ENCODE measurements around the gene SLC10A3.

Gene SLC10A3

GRCh38 chrX:154444755-154445246 is 45.6 kb downstream of the SLC10A3 start:
- Histone ChIP-seq H3K4me3 (ENCODE audit: low read depth, low read length, poor library complexity, severe bottlenecking) (peak overlapping the region; percentile 60), H3K9me3 (ENCODE audit: low read length) (no peaks in the 10 kb centered on the region), H3K27ac (ENCODE audit: low read depth, low read length, poor library complexity, severe bottlenecking) (no peak overlapping the region), H3K4me2 (ENCODE audit: low read length) (peak overlapping the region; percentile 52), H3K36me3 (ENCODE audit: insufficient read depth, low read length) (peaks cover 20% of the 10 kb centered on the region), H3F3A (ENCODE audit: insufficient read depth, low read length) (no peaks in the 10 kb centered on the region), H3K27me3 (ENCODE audit: insufficient read depth, low read length) (no peaks in the 10 kb centered on the region), H4K20me1 (ENCODE audit: insufficient read depth, low read length) (no peaks in the 10 kb centered on the region), H3K79me2 (ENCODE audit: insufficient read depth, low read length) (no peaks in the 10 kb centered on the region), H3K9ac (ENCODE audit: low read length) (peak overlapping the region; percentile 60), H2AFZ (ENCODE audit: low read length) (no peak overlapping the region), H3K4me1 (ENCODE audit: insufficient read depth, low read length, severe bottlenecking) (peaks cover 20% of the 10 kb centered on the region), H3K9me2 (ENCODE audit: low read depth, low read length) (no peaks in the 10 kb centered on the region)
- no peak for TF ChIP-seq EZH2 (IDR thresholded peaks at IDR 0.05; ENCODE audit: borderline replicate concordance, low read length)
- TF ChIP-seq CTCF (IDR thresholded peaks at IDR 0.05; ENCODE audit: low read length) = no peak

- H3K9ac ChIP-seq (ENCODE audit: low read length) = peak within 1 kb of the TSS; percentile 60
- peak within 1 kb of the TSS; percentile 60 for H3K4me3 ChIP-seq (ENCODE audit: low read depth, low read length, poor library complexity, severe bottlenecking)
- H3K4me1 ChIP-seq (ENCODE audit: insufficient read depth, low read length, severe bottlenecking) = peaks cover 20% of the 10 kb centered on the region
- no peaks in the 10 kb centered on the region for H4K20me1 ChIP-seq (ENCODE audit: insufficient read depth, low read length)
- no peak within 1 kb of the TSS for H2AFZ ChIP-seq (ENCODE audit: low read length)
- no peak for TF ChIP-seq EZH2 (IDR thresholded peaks at IDR 0.05; ENCODE audit: borderline replicate concordance, low read length)
- no peak for TF ChIP-seq CTCF (IDR thresholded peaks at IDR 0.05; ENCODE audit: low read length)
- H3K79me2 ChIP-seq (ENCODE audit: insufficient read depth, low read length) = no peaks in the 10 kb centered on the region
- peak within 1 kb of the TSS; percentile 55 for H3K4me2 ChIP-seq (ENCODE audit: low read length)
- H3K36me3 ChIP-seq (ENCODE audit: insufficient read depth, low read length) = peaks cover 22% of the 10 kb centered on the region
- no peaks in the 10 kb centered on the region for H3K9me2 ChIP-seq (ENCODE audit: low read depth, low read length)
- H3K27ac ChIP-seq (ENCODE audit: low read depth, low read length, poor library complexity, severe bottlenecking) = no peak within 1 kb of the TSS
- H3K27me3 ChIP-seq (ENCODE audit: insufficient read depth, low read length) = no peaks in the 10 kb centered on the region
- H3K9me3 ChIP-seq (ENCODE audit: low read length) = no peaks in the 10 kb centered on the region
- H3F3A ChIP-seq (ENCODE audit: insufficient read depth, low read length) = no peaks in the 10 kb centered on the region
Observed at GRCh38 chrX:154443992-154444754, 46.3 kb downstream of the SLC10A3 start, which contains the start of gene FAM50A. TSS of gene FAM50A (plus strand) at chrX:154444141. CDS start at chrX:154444236, 95 bp downstream.

- no peaks in the 10 kb centered on the region for H3F3A ChIP-seq (ENCODE audit: insufficient read depth, low read length)
- H3K36me3 ChIP-seq (ENCODE audit: insufficient read depth, low read length) = peaks cover 21% of the 10 kb centered on the region
- no peaks in the 10 kb centered on the region for H3K27me3 ChIP-seq (ENCODE audit: insufficient read depth, low read length)
- peaks cover 23% of the 10 kb centered on the region for H3K4me1 ChIP-seq (ENCODE audit: insufficient read depth, low read length, severe bottlenecking)
- H3K9me2 ChIP-seq (ENCODE audit: low read depth, low read length) = no peaks in the 10 kb centered on the region
- peak overlapping the region; percentile 55 for H3K4me2 ChIP-seq (ENCODE audit: low read length)
- H4K20me1 ChIP-seq (ENCODE audit: insufficient read depth, low read length) = no peaks in the 10 kb centered on the region
- no peaks in the 10 kb centered on the region for H3K9me3 ChIP-seq (ENCODE audit: low read length)
- no peaks in the 10 kb centered on the region for H3K79me2 ChIP-seq (ENCODE audit: insufficient read depth, low read length)
- peak overlapping the region; percentile 40; the same call in 1 of the 2 replicates for H3K9ac ChIP-seq (ENCODE audit: low read length)
- no peak overlapping the region for H2AFZ ChIP-seq (ENCODE audit: low read length)
- no peak overlapping the region for H3K27ac ChIP-seq (ENCODE audit: low read depth, low read length, poor library complexity, severe bottlenecking)
- TF ChIP-seq CTCF (IDR thresholded peaks at IDR 0.05; ENCODE audit: low read length) (no peak), EZH2 (IDR thresholded peaks at IDR 0.05; ENCODE audit: borderline replicate concordance, low read length) (no peak)
- peak overlapping the region; percentile 60 for H3K4me3 ChIP-seq (ENCODE audit: low read depth, low read length, poor library complexity, severe bottlenecking)
Observed at GRCh38 chrX:154443479-154443910, 46.9 kb downstream of the SLC10A3 start.

All from OCI-LY1 (cell line).